Right lobe of liver (tissue), 6 donors: ENCODE measurements around the gene LRP5. TPM values are rescaled to one million over a fixed set of nuclear protein-coding genes. Genes with fewer than 3 reads are reported as not detected.

ENCODE experiments used
- ATAC-seq, 4 donors: fragments of 200-7000 bp; cut with Tn5 transposase; one replicate each; pipeline ENCODE4 v1.9.1; 2020; ENCODE audit warnings: mild to moderate bottlenecking in 4 of 4, moderate library complexity in 4 of 4
- DNase-seq, 3 donors: peaks; one replicate each; pipeline ENCODE4 v3.0.0-alpha.2; 2020
- H3K27ac ChIP-seq, 3 donors: fragments of 200-600 bp; one replicate each; pipeline ENCODE4 v1.8.0; 2022
- H3K27me3 ChIP-seq, 2 donors: fragments of 200-600 bp; one replicate each; pipeline ENCODE4 v1.8.0; 2022
- H3K36me3 ChIP-seq, 4 donors: fragments of 200-600 bp; sonication (generic) in 1 of 4; one replicate each; pipeline versions ENCODE4 v1.5.1 to v1.8.0; 2017 to 2022; ENCODE audit warnings: control low read depth in 1 of 4
- H3K4me1 ChIP-seq, 4 donors: fragments of 200-600 bp; sonication (generic) in 1 of 4; one replicate each; pipeline versions ENCODE4 v1.5.1 to v1.8.0; 2017 to 2022; ENCODE audit warnings: control low read depth in 1 of 4
- H3K4me3 ChIP-seq, 3 donors: fragments of 200-600 bp; one replicate each; pipeline ENCODE4 v1.8.0; 2022
- H3K9me3 ChIP-seq, 4 donors: fragments of 200-600 bp; sonication (generic) in 1 of 4; one replicate each; pipeline versions ENCODE4 v1.5.1 to v1.8.0; 2017 to 2022; ENCODE audit warnings: control low read depth in 1 of 4
- CTCF ChIP-seq, 4 donors: fragments of 200-600 bp in 3 of 4; fragments of 450-650 bp in 1 of 4; IDR thresholded peaks; one replicate each; pipeline versions ENCODE4 v1.5.1 to v1.8.0; 2016 to 2022; ENCODE audit warnings: antibody characterized with exemption in 4 of 4, mild to moderate bottlenecking in 2 of 4
- POLR2A ChIP-seq: fragments of 450-650 bp; IDR thresholded peaks from one replicate; pipeline ENCODE4 v1.6.1; 2017; ENCODE audit warnings: antibody characterized with exemption, mild to moderate bottlenecking
- WGBS: methylation state at CpG from one replicate; pipeline ENCODE4 v1.1.6; 2018; ENCODE audit warnings: low coverage, low lambda C conversion rate; ENCODE audit not compliant: insufficient coverage; ENCODE audit errors: missing lambda C conversion rate; 5-methylcytosine and 5-hydroxymethylcytosine counted together
- intact Hi-C, 2 donors: fragments of 100-400 bp; cut with DNase I; formaldehyde crosslinking; loops; one replicate each; pipeline versions ENCODE4 v1.11.2 to v1.14.1; 2022
- total RNA-seq, 6 experiments: library from RNA; depleted of rRNA in 2 of 6; stranded (reverse); fragments of >200 nt in 2 of 6; fragmentation: NEBNext Ultra II Directional in 3 of 6; extraction: Animal tissue kit (Norgen Biotek cat#: 25700) in 3 of 6; gene quantifications; one replicate each; pipeline versions ENCODE4 v1.1.0 to v1.2.4, GENCODE V29; 2016 to 2023
- donor health status: DM: no; HTN: yes; CAD: no.
- donor health status: DM: no; HTN: no; CAD: no.
- donor health status: DM: no; HTN: no; CAD: no.
- donor health status: DM: no; HTN: yes; CAD: no.
- donor health status: DM: no; HTN: yes; CAD: no.

The LRP5 gene
- total RNA-seq, 6 experiments from 2014 or later: 74.4 to 120 (median 88.2) TPM

- no peaks in the 10 kb centered on the region for H3K27me3 ChIP-seq
- no peak overlapping the region for H3K27ac ChIP-seq
- no peaks in the 10 kb centered on the region for H3K9me3 ChIP-seq
- intact Hi-C loops: no loop called here
- no peaks in the 10 kb centered on the region for H3K36me3 ChIP-seq
- no peak overlapping the region for H3K4me3 ChIP-seq
- H3K4me1 ChIP-seq: peaks cover 0 to 28% (median 13%) of the 10 kb centered on the region in 4 donors
- DNase-seq (no peak), ATAC-seq (peak; percentile 69 to 89 (median 78))
- no peak for TF ChIP-seq POLR2A
- no peak for TF ChIP-seq CTCF (IDR thresholded peaks at IDR 0.05)
- 25% methylated on average over 2 of the region's 2 CpGs for WGBS
Observed at GRCh38 chr11:68480193-68480592, 167.8 kb downstream of the LRP5 start.

- H3K4me1 ChIP-seq: peaks cover 0 to 28% (median 13%) of the 10 kb centered on the region in 4 donors
- DNase-seq: no peak
Observed at GRCh38 chr11:68480852-68481510, 168.6 kb downstream of the LRP5 start.

GRCh38 chr11:68481579-68482240, 169.3 kb downstream of the LRP5 start:
- no peak overlapping the region for H3K4me3 ChIP-seq
- DNase-seq: no peak
- peaks cover 0 to 28% (median 13%) of the 10 kb centered on the region in 4 donors for H3K4me1 ChIP-seq
- TF ChIP-seq POLR2A (no peak), CTCF (IDR thresholded peaks at IDR 0.05) (no peak)
- ATAC-seq: no peak
- intact Hi-C loops: no loop called here
- no peaks in the 10 kb centered on the region for H3K36me3 ChIP-seq
- 89% methylated on average over 5 of the region's 6 CpGs for WGBS
- no peak overlapping the region for H3K27ac ChIP-seq
- H3K9me3 ChIP-seq: no peaks in the 10 kb centered on the region
- no peaks in the 10 kb centered on the region for H3K27me3 ChIP-seq

More at GRCh38 chr11:68480852-68481510, 168.6 kb downstream of the LRP5 start:
- TF ChIP-seq CTCF (IDR thresholded peaks at IDR 0.05) (no peak), POLR2A (no peak)
- H3K9me3 ChIP-seq: no peaks in the 10 kb centered on the region
- intact Hi-C loops: no loop called here
- no peaks in the 10 kb centered on the region for H3K36me3 ChIP-seq
- ATAC-seq: no peak
- no peak overlapping the region for H3K27ac ChIP-seq
- H3K27me3 ChIP-seq: no peaks in the 10 kb centered on the region
- no peak overlapping the region for H3K4me3 ChIP-seq
- 47% methylated on average over 3 of the region's 3 CpGs for WGBS

GRCh38 chr11:68488623-68489022, 176.2 kb downstream of the LRP5 start:
- WGBS: no CpG with 5 or more reads among the region's 1 CpG
- H3K27me3 ChIP-seq: no peaks in the 10 kb centered on the region
- H3K9me3 ChIP-seq: no peaks in the 10 kb centered on the region
- no peak overlapping the region for H3K27ac ChIP-seq
- ATAC-seq (no peak), DNase-seq (no peak)
- no peak overlapping the region for H3K4me3 ChIP-seq
- TF ChIP-seq POLR2A (no peak), CTCF (IDR thresholded peaks at IDR 0.05) (no peak)
- intact Hi-C loops: no loop called here
- no peaks in the 10 kb centered on the region for H3K36me3 ChIP-seq
- peaks cover 0 to 6% (median 0%) of the 10 kb centered on the region in 4 donors for H3K4me1 ChIP-seq
